ENCODE results near the gene SSBP4.

DNA sequence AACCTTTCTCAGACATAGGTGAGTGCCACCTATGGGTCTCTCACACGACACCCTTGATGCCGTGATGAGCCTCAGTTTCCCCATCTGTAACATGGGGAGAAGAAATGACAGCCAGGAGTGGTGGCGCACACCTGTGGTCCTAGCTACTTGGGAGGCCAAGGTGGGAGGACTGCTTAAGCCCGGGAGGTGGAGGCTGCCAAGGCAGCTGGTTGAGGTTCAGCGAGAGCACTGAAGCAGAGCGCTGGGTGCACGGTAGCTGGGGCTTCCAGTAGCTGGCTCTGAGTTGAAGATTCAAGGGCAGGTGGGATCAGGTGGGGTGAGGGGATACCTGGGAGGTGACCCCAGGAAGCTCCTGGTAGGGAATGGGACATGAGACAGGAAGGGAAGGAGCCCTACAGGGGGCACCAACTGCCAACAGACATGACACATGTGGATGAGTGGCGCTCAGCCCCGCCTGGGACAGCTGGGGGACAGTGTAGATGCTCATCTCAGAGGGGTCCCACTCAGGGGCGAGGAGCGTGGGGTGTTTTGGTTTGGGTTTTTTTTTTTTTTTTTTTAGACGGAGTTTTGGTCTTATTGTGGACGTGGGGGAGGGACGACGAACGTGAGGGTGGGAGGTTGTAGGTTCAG, 6.5 kb upstream of the SSBP4 start:
- TF ChIP-seq, protein P1, sequence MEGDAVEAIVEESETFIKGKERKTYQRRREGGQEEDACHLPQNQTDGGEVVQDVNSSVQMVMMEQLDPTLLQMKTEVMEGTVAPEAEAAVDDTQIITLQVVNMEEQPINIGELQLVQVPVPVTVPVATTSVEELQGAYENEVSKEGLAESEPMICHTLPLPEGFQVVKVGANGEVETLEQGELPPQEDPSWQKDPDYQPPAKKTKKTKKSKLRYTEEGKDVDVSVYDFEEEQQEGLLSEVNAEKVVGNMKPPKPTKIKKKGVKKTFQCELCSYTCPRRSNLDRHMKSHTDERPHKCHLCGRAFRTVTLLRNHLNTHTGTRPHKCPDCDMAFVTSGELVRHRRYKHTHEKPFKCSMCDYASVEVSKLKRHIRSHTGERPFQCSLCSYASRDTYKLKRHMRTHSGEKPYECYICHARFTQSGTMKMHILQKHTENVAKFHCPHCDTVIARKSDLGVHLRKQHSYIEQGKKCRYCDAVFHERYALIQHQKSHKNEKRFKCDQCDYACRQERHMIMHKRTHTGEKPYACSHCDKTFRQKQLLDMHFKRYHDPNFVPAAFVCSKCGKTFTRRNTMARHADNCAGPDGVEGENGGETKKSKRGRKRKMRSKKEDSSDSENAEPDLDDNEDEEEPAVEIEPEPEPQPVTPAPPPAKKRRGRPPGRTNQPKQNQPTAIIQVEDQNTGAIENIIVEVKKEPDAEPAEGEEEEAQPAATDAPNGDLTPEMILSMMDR (IDR thresholded peaks at IDR 0.05), result no peak
- no peak for TF ChIP-seq POLR2A (IDR thresholded peaks at IDR 0.05)
